LHCN-M2 (cell line): ENCODE results near the gene STBD1. TPM values are rescaled to one million over a fixed set of nuclear protein-coding genes. Genes with fewer than 3 reads are reported as not detected.
A peak's percentile ranks its signal among the peaks of the same experiment; 100 is the strongest.
"Not testable (repeated sequence)": the region's sequence is repeated elsewhere in the genome, so short reads cannot be mapped to it uniquely, and the experiment has no call there.

Experiments
- DNase-seq: peaks from one replicate; pipeline ENCODE4 v3.0.0-alpha.2; 2012; ENCODE audit warnings: low read depth
- total RNA-seq: library from RNA; depleted of rRNA; stranded (reverse); fragments of >200 nt; gene quantifications from 2 replicates; pipeline ENCODE4 v1.2.3, GENCODE V29; 2014; rRNA removed

Gene STBD1
- total RNA-seq, 1 experiment from 2014 or later = 13.9 TPM

DNA sequence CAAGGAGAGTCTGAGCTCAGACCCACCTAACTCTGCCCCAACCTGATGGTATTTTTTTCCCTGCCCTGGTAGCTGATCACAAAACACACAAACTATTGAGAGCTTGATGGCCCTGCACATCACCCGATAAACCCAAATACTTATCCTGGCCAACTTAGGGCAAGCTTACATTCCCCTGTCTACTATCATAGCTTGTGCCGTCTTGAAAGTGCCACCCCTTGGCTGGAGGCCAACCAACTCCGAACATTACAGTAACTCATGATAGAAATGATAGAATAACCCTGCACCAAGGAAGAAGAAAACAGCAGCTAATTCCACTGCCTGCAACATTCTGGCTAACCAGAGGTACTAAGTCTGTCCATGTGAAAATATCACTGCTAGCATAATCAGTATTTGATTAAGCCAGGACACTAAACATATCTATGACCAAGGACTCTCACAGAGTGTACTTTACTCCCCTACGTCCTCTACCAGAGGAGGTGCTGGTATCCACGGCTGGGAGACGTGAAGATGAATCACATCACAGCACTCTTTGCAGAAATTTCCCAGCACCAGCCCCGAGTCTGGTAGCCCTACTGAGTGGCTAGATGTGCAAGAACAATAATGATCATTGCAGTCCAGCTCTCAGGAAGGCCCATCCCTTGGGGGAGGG, 8.9 kb downstream of the STBD1 start:
- no peak for DNase-seq

DNA sequence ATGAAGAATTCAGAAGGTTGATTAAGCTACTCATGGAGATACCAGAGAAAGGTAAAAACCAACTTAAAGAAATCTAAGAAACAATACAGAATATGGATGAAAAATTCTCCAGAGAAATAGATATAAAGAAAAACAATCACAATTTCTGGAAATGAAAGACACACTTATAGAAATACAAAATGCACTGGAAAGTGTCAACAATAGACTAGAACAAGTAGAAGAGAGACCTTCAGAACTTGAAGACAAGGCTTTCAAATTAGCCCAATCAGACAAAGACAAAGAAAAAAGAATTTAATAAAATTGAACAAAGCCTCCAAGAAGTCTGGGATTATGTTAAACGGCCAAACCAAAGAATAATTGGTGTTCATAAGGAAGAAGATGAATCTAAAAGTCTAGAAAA, 9.6 kb downstream of the STBD1 start:
- DNase-seq = no peak

DNA sequence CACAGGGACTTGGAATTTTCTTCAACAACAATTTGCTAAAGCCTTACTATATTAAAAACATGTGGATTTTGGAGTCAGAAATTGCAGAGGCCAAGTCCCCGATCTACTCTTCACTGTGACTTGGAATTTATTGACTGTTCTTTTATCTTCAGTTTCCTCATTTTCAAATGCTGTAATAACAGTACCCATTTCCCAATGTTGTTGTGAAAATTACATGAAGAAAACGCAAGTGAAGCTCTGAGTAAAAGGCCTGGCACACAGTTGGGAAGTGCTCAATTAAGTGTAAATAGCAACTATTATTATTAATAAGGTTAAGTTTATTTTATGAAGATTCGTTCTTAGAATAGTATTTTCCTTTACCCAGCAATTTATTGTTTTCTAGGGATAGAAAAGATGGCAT, 15.7 kb downstream of the STBD1 start:
- DNase-seq = no peak

DNA sequence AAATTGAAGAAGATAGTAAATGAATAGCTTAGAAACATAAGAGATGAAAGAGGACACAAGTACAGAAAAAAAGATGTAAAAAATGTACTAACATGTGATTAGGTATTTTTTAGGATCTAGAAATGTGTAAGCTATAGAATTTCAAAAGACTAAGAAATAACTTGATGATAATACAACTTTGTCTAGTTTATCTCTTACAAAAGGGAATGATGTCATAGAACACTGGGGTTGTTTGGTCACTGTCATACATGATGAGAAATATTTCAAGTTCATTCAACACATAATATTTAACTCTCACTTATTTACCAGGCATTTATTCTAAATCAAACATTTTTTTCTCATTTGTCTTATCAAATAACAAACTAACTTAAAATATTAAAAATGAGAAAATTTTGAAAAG, 18.5 kb downstream of the STBD1 start:
- no peak for DNase-seq

DNA sequence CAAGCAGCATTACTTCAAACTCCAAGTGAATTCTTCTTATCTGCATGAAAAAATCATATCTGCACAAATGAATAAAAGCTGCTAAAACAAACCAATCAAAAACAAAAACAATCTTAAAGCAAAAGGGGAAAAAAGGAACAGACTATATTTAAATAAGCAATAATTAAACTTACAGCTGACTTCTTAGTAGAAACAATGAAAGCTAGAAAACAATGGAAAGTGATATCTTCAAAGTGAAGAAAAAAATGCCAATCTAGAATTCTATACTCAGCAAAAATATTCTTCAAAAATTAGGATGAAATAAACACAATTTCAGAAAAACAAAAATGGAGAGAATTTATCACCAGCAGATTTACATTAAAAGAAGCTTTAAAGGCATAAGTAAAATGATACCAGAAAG, 20.0 kb downstream of the STBD1 start:
- no peak for DNase-seq

DNA sequence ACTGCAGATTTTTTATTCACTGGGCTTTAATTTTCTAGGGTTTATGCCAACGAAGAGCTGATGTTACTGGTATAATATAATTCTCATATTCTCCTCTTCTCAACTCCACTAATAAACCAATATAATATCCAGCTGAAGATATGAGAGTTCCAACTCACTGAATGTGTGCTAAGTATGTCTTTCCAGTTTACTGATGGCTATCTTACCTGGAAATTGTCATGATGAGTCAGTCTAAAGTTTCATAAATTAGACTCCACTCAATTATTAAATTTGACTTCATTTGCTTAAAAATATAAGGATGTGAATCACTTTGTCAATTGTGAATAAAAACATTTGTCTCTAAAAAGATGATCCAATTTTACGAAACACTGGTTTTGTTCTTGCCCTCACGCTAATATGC, 28.4 kb downstream of the STBD1 start:
- DNase-seq = no peak

DNA sequence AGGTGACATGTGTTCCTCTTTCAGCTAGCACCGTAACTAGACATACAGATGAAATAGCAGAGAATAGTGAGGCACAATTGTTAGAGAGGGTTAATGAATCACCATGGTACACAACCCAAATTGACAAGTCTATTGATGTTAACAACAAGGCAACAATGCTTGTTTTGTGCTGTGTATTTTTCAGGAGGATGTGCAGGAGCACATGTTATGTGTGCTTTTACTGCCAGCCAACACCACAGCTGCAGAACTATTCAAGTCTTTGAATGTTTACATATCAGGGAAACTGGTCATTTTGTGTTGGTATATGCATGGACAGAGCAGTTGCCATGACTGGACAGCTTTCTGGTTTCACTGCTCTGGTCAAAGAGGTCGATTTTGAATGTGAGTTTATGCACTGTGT, 32.8 kb downstream of the STBD1 start:
- peak; percentile 8 for DNase-seq

DNA sequence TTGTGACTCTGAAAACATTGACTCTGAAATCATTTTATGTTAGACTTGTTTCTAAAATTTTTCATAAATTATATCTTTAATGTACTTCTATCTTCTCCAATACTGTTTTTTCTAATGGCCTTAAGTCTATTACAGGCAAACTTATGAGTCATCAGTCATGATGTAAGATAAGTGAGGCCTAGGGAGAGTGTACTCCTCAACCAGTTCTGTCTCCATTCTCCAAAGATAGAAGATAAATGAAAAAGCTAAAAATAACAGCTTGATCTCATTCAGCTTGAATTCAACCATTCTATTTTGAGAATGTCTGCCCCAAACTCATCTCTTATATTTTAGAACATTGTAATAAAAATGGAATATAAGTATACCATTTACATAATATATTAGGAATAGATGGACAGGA, 34.5 kb downstream of the STBD1 start:
- peak; percentile 61 for DNase-seq

DNA sequence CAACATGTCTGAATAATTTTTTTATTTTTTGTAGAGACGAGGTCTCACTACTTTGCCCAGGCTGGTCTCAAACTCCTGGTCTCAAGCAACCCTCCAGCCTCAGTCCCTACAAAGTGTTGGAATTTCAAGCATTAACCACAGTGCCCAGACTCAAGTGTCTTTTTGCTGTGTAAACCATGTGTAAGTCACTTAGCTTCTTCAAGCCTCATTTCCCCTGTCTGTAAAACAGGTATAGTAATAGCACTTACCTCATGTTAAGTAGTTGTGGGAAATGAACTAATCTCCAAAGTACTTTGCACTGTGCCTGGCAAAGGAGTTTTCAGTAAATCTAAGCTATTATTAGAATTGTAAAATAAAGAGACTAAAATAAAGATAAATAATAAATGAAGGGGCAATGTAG, 35.7 kb downstream of the STBD1 start:
- no peak for DNase-seq

DNA sequence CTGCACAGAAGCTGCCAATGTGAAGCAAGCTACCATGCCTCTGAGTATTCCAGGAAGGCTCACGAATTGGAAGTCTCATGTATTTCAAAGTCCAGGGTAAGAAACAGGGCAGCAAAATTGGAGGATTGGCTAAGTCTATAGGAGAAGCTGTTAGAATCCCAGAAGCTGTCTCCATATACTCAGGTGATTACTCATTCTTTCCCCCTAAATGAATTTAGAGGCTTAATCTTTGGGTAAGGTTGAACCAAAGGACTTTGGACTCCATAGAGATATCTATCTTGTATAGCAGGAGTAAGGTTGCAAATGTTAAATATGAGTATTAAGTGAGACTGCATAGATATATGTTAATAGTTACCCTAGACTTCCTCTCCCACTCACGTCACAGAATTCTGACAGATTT, 36.3 kb downstream of the STBD1 start:
- DNase-seq = no peak

DNA sequence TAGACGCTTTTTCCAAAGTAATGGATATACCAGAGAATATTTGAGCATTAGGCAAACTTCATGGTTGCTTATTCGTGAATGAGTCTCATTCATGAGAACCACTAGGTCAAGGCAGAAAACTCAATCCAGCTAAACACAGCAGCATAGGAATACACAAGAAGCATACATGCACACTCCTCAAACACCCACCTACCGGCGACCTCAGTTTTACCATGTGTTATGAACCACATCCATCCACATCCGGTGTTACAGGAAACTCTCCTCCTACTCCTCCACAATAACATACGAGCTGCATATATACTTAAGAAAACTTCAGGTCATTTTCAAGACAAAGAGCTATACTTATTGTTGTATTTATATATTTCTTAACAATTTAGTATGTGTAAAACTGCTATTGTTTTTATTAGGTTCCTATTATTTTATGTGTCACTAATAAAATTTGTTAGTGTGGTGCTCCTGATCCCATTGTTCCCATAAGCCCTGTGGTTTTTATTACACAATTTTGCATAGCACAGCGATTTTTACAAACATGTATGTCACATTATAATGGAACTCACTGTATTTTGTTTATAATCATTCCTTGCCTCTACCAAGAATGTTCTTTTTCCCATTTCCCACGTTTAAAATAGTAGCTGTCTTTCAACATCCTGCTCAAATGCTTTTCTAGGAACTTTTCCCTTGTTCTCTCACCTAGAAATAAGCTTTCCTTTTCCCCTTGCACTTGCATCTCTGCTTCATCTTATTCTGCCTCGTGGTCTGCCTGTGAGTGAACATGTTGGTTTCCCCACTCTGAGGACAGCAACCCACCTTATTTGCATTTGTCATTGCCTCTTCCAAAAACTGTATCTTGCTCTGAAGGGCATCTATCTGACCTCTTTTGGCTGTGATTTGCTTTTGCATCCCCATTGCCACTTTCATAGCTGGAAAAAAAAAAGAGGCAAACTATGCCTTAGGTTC, 48.3 kb downstream of the STBD1 start:
- no peak for DNase-seq

DNA sequence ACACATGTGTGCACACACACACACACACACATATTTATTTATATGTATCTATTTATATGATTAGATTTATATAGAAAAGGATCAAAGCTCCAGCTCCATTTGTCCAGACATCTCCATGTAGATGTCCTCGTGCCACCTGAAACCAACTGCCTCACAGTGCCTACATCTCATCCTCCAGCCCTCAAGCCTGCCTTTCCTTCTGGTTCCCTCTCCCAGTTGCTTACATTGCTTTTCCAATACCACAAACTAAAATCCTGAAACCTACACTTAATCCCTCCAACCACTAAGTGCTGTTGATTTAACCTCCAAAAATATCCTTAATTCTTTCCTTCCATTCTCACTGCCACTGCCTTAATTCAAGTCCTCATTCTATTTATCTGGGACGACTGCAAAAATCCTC, 51.4 kb downstream of the STBD1 start:
- no peak for DNase-seq

DNA sequence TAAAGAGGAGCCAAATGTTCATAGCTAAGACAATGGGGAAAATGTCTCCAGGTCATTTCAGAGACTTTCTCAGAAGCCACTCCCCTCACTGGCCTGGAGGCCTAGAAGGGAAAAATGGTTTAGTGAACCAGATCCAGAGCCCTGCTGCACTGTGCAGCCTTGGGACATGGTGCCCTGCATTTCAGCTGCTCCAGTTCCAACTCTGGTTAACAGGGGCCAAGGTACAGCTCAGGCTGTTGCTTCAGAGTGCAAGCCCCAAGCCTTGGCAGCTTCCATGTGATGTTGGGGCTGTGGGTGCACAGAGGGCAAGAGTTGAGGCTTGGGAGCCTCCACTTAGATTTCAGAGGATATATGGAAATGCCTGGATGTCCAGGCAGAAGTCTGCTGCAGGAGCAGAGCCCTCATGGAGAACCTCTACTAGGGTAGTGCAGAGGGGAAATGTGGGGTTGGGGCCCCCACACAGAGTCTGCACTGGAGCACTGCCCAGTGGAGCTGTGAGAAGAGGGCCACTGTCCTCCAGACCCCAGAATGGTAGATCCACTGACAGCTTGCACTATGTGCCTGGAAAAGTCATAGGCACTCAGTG, 53.4 kb downstream of the STBD1 start:
- DNase-seq = not testable (repeated sequence)

Other genes with a start within 250 kb of the STBD1 start
- not detected in 2 replicates for gene ART3, start 232.0 kb upstream of the STBD1 start, total RNA-seq
- 42.4 and 48.2 TPM in 2 replicates for gene NUP54, start 158.3 kb upstream of the STBD1 start, total RNA-seq
- gene SCARB2, start 92.9 kb upstream of the STBD1 start, total RNA-seq = 156 and 163 TPM in 2 replicates
- 0.11 and 0.19 TPM in 2 replicates for gene FAM47E, start 55.0 kb upstream of the STBD1 start, total RNA-seq
- not detected in 2 replicates for gene CCDC158, start 114.4 kb downstream of the STBD1 start, total RNA-seq
- gene SHROOM3, start 128.5 kb downstream of the STBD1 start, total RNA-seq = 0.38 and 0.46 TPM in 2 replicates